ENCODE results near the gene ACOXL. TPM values are rescaled to one million over a fixed set of nuclear protein-coding genes. Genes with fewer than 3 reads are reported as not detected.
A peak's percentile ranks its signal among the peaks of the same experiment; 100 is the strongest.

The ACOXL gene
- total RNA-seq, 1 donor, result not detected

DNA sequence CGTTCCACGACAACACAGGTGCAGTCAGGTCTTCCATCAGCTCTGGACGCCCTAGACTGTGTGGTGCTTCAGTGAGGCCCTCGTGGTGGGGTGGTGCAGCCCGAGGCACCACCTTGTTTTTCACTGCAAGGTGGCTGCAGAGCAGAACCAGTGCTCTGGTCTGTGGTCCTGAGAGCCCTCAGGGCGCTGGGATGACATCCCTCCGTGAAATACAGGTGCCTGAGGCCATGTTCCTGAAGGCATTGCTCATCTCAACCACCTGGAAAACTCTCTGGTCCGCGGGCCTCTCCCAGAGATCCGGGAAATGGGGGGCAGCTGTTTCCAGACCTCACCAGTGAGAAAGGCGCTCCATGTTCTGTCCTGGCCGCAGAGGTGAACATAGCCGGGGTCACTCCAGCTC lies 119.2 kb downstream of the ACOXL start:
- H3K36me3 ChIP-seq (ENCODE audit: insufficient read depth, low read length), result no peaks in the 10 kb centered on the region
- no peak overlapping the region for H3K4me3 ChIP-seq (ENCODE audit: insufficient read depth, low read length)
- H4K20me1 ChIP-seq (ENCODE audit: insufficient read depth, low read length), result no peaks in the 10 kb centered on the region
- H3K79me2 ChIP-seq (ENCODE audit: insufficient read depth, low read length), result no peaks in the 10 kb centered on the region
- no peak overlapping the region for H2AFZ ChIP-seq (ENCODE audit: low read length)
- no peak for DNase-seq (ENCODE audit: insufficient read length, low spot score, missing footprints)
- no peaks in the 10 kb centered on the region for H3K9me3 ChIP-seq (ENCODE audit: low read depth, low read length)
- TF ChIP-seq CTCF (IDR thresholded peaks at IDR 0.05; ENCODE audit: extremely low read depth, low read depth, low read length), result no peak
- H3K4me2 ChIP-seq (ENCODE audit: insufficient read depth, low read length), result no peak overlapping the region
- no peaks in the 10 kb centered on the region for H3K4me1 ChIP-seq (ENCODE audit: insufficient read depth, low read length)
- H3K27ac ChIP-seq (ENCODE audit: low read depth, low read length), result no peak overlapping the region
- H3K27me3 ChIP-seq (ENCODE audit: insufficient read depth, low read length), result peaks cover 20% of the 10 kb centered on the region

GRCh38 chr2:110852051-110852450 lies 119.7 kb downstream of the ACOXL start:
- TF ChIP-seq CTCF (IDR thresholded peaks at IDR 0.05; ENCODE audit: extremely low read depth, low read depth, low read length), result no peak
- Histone ChIP-seq H3K4me1 (ENCODE audit: insufficient read depth, low read length) (no peaks in the 10 kb centered on the region), H2AFZ (ENCODE audit: low read length) (no peak overlapping the region), H4K20me1 (ENCODE audit: insufficient read depth, low read length) (no peaks in the 10 kb centered on the region), H3K79me2 (ENCODE audit: insufficient read depth, low read length) (no peaks in the 10 kb centered on the region), H3K27ac (ENCODE audit: low read depth, low read length) (no peak overlapping the region), H3K9me3 (ENCODE audit: low read depth, low read length) (no peaks in the 10 kb centered on the region), H3K27me3 (ENCODE audit: insufficient read depth, low read length) (peaks cover 23% of the 10 kb centered on the region), H3K4me2 (ENCODE audit: insufficient read depth, low read length) (no peak overlapping the region), H3K36me3 (ENCODE audit: insufficient read depth, low read length) (no peaks in the 10 kb centered on the region), H3K4me3 (ENCODE audit: insufficient read depth, low read length) (no peak overlapping the region)
- no peak for DNase-seq (ENCODE audit: insufficient read length, low spot score, missing footprints)

GRCh38 chr2:110852541-110853263 lies 120.3 kb downstream of the ACOXL start:
- no peaks in the 10 kb centered on the region for H3K79me2 ChIP-seq (ENCODE audit: insufficient read depth, low read length)
- H3K36me3 ChIP-seq (ENCODE audit: insufficient read depth, low read length), result no peaks in the 10 kb centered on the region
- TF ChIP-seq CTCF (IDR thresholded peaks at IDR 0.05; ENCODE audit: extremely low read depth, low read depth, low read length), result no peak

DNA sequence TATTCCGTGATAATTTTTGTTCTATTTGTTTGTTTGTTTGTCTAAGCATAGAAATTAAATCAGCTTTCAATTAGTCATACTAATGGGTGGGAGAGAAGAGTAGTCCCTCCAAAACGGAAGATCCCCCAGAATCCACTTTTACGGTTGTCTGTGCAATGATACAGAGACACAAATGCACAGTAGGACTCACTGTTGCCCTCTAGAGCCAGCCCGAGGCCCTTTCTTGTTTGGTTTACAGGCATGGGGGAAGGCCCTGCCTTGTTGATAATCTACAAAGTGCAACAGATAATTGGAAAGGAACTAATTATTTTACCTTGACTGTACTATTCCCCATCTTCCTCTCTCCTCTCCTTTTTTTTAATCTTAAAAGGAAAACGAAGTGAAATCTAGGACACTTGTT lies 121.1 kb downstream of the ACOXL start:
- no peak for DNase-seq (ENCODE audit: insufficient read length, low spot score, missing footprints)
- peaks cover 23% of the 10 kb centered on the region for H3K27me3 ChIP-seq (ENCODE audit: insufficient read depth, low read length)

More at GRCh38 chr2:110852541-110853263, 120.3 kb downstream of the ACOXL start:
- DNase-seq (ENCODE audit: insufficient read length, low spot score, missing footprints), result no peak
- Histone ChIP-seq H2AFZ (ENCODE audit: low read length) (no peak overlapping the region), H3K4me2 (ENCODE audit: insufficient read depth, low read length) (no peak overlapping the region), H3K4me1 (ENCODE audit: insufficient read depth, low read length) (no peaks in the 10 kb centered on the region), H3K9me3 (ENCODE audit: low read depth, low read length) (no peaks in the 10 kb centered on the region), H3K27ac (ENCODE audit: low read depth, low read length) (no peak overlapping the region), H3K4me3 (ENCODE audit: insufficient read depth, low read length) (no peak overlapping the region), H4K20me1 (ENCODE audit: insufficient read depth, low read length) (no peaks in the 10 kb centered on the region), H3K27me3 (ENCODE audit: insufficient read depth, low read length) (peaks cover 25% of the 10 kb centered on the region)

More for the DNA sequence above, 121.1 kb downstream of the ACOXL start:
- Histone ChIP-seq H2AFZ (ENCODE audit: low read length) (no peak overlapping the region), H3K4me1 (ENCODE audit: insufficient read depth, low read length) (no peaks in the 10 kb centered on the region), H3K27ac (ENCODE audit: low read depth, low read length) (no peak overlapping the region), H3K9me3 (ENCODE audit: low read depth, low read length) (no peaks in the 10 kb centered on the region), H3K36me3 (ENCODE audit: insufficient read depth, low read length) (no peaks in the 10 kb centered on the region), H3K4me3 (ENCODE audit: insufficient read depth, low read length) (no peak overlapping the region), H3K79me2 (ENCODE audit: insufficient read depth, low read length) (no peaks in the 10 kb centered on the region), H4K20me1 (ENCODE audit: insufficient read depth, low read length) (no peaks in the 10 kb centered on the region), H3K4me2 (ENCODE audit: insufficient read depth, low read length) (no peak overlapping the region)
- peak; percentile 63 for TF ChIP-seq CTCF (IDR thresholded peaks at IDR 0.05; ENCODE audit: extremely low read depth, low read depth, low read length)
